PFSK-1 (cell line): Measurements from ENCODE around the gene SEPTIN10.

Experiments
- FOXP2 ChIP-seq: optimal IDR thresholded peaks from 2 replicates; pipeline ENCODE3; 2011; ENCODE audit warnings: borderline replicate concordance, control low read depth, inconsistent platforms; ENCODE audit not compliant: insufficient read depth; ENCODE audit errors: extremely low read length, extremely low read depth
- POLR2AphosphoS5 ChIP-seq: IDR thresholded peaks from 2 replicates; pipeline ENCODE4 v1.6.1; 2012; ENCODE audit warnings: low read depth, mild to moderate bottlenecking, control low read depth, low read length, moderate library complexity
- REST ChIP-seq, 2 experiments: IDR thresholded peaks; 2 replicates each; pipeline versions ENCODE4 v1.6.1 to v1.8.0; 2011 to 2012; ENCODE audit warnings: low read depth in 2 of 2, low read length in 2 of 2, control low read depth in 1 of 2, inconsistent platforms in 1 of 2, mild to moderate bottlenecking in 1 of 2, moderate library complexity in 1 of 2; ENCODE audit not compliant: insufficient read depth in 1 of 2
- SIN3A ChIP-seq: IDR thresholded peaks from 2 replicates; pipeline ENCODE4 v1.6.1; 2012; ENCODE audit warnings: mild to moderate bottlenecking, low read length, moderate library complexity, borderline replicate concordance; ENCODE audit not compliant: insufficient read depth
- TAF1 ChIP-seq: IDR thresholded peaks from 2 replicates; pipeline ENCODE4 v1.6.1; 2012; ENCODE audit warnings: low read length, control low read depth, borderline replicate concordance; ENCODE audit not compliant: insufficient read depth

Gene SEPTIN10

GRCh38 chr2:109503191-109503590 lies 110.6 kb downstream of the SEPTIN10 start:
- TF ChIP-seq POLR2AphosphoS5, result no peak
- no peak for TF ChIP-seq TAF1
- TF ChIP-seq REST (IDR thresholded peaks at IDR 0.05; ENCODE audit: insufficient read depth in 1 of 2, low read depth in 2 of 2, low read length in 2 of 2), result no peak
- TF ChIP-seq FOXP2, result no peak
- no peak for TF ChIP-seq SIN3A

- TF ChIP-seq REST (IDR thresholded peaks at IDR 0.05; ENCODE audit: insufficient read depth in 1 of 2, low read depth in 2 of 2, low read length in 2 of 2) (no peak), SIN3A (no peak), TAF1 (no peak), FOXP2 (no peak), POLR2AphosphoS5 (no peak)
Observed at GRCh38 chr2:109501461-109501860, 112.3 kb downstream of the SEPTIN10 start.

- TF ChIP-seq POLR2AphosphoS5 (no peak), FOXP2 (no peak), SIN3A (no peak), REST (IDR thresholded peaks at IDR 0.05; ENCODE audit: insufficient read depth in 1 of 2, low read depth in 2 of 2, low read length in 2 of 2) (no peak), TAF1 (no peak)
Observed at GRCh38 chr2:109500910-109501309, 112.9 kb downstream of the SEPTIN10 start.

- TF ChIP-seq TAF1 (no peak), POLR2AphosphoS5 (no peak), FOXP2 (no peak), SIN3A (no peak), REST (IDR thresholded peaks at IDR 0.05; ENCODE audit: insufficient read depth in 1 of 2, low read depth in 2 of 2, low read length in 2 of 2) (no peak)
Observed at GRCh38 chr2:109499566-109499965, 114.2 kb downstream of the SEPTIN10 start.

GRCh38 chr2:109498906-109499305 lies 114.9 kb downstream of the SEPTIN10 start:
- TF ChIP-seq FOXP2 (no peak), SIN3A (no peak), REST (IDR thresholded peaks at IDR 0.05; ENCODE audit: insufficient read depth in 1 of 2, low read depth in 2 of 2, low read length in 2 of 2) (no peak), TAF1 (no peak), POLR2AphosphoS5 (no peak)
